WTC11 (cell line): Measurements from ENCODE around the gene TLR10. TPM values are rescaled to one million over a fixed set of nuclear protein-coding genes. Genes with fewer than 3 reads are reported as not detected.
"Not testable (repeated sequence)": the region's sequence is repeated elsewhere in the genome, so short reads cannot be mapped to it uniquely, and the experiment has no call there.

ENCODE experiments used
- ATAC-seq: fragments of 200-7000 bp; cut with Tn5 transposase; 2 replicates; pipeline ENCODE4 v1.10.0; 2021; ENCODE audit warnings: mild to moderate bottlenecking, moderate library complexity
- CTCF ChIA-PET: fragments of 300-600 bp; sonication (Branson Sonifier 250); formaldehyde crosslinking; loops from one replicate; lab custom pipeline; 2021; ENCODE audit warnings: antibody characterized with exemption; lab: Charles Lee
- POLR2A ChIA-PET: fragments of 350-600 bp; sonication (Branson Sonifier 250); formaldehyde crosslinking; loops from one replicate; lab custom pipeline; 2021; ENCODE audit warnings: antibody characterized with exemption; lab: Charles Lee
- DNase-seq: peaks from one replicate; pipeline ENCODE4 v3.0.0; 2021; ENCODE audit warnings: low spot score
- H3K27ac Mint-ChIP-seq: 2 replicates; pipeline ENCODE4 v1.8.0; 2021; ENCODE audit warnings: mixed read lengths
- H3K27me3 Mint-ChIP-seq: 2 replicates; pipeline ENCODE4 v1.8.0; 2021; ENCODE audit warnings: low read depth, mild to moderate bottlenecking, moderate library complexity, mixed read lengths
- H3K36me3 Mint-ChIP-seq: 2 replicates; pipeline ENCODE4 v1.8.0; 2021; ENCODE audit warnings: mixed read lengths
- H3K4me1 Mint-ChIP-seq: 2 replicates; pipeline ENCODE4 v1.8.0; 2022; ENCODE audit warnings: mixed read lengths
- H3K4me3 Mint-ChIP-seq: 2 replicates; pipeline ENCODE4 v1.8.0; 2021; ENCODE audit warnings: mild to moderate bottlenecking, moderate library complexity, mixed read lengths
- H3K9me3 Mint-ChIP-seq: 2 replicates; pipeline ENCODE4 v1.8.0; 2021; ENCODE audit warnings: mixed read lengths
- E2F4 ChIP-seq: sonication (generic); formaldehyde crosslinking; IDR thresholded peaks from 2 replicates; pipeline ENCODE4 v1.8.1; 2022; ENCODE audit warnings: low read depth, mild to moderate bottlenecking, moderate library complexity, missing genetic modification reagents, borderline replicate concordance
- ERG ChIP-seq: fragments of 250-450 bp; sonication (Bioruptor Pico); IDR thresholded peaks from 2 replicates; pipeline ENCODE4 v1.8.0; 2021; ENCODE audit warnings: mild to moderate bottlenecking
- GRHL2 ChIP-seq: fragments of 250-450 bp; sonication (Bioruptor Pico); IDR thresholded peaks from 2 replicates; pipeline ENCODE4 v1.8.0; 2022; ENCODE audit warnings: mild to moderate bottlenecking, moderate library complexity; ENCODE audit not compliant: insufficient replicate concordance, severe bottlenecking
- NR1H2 ChIP-seq: sonication (generic); formaldehyde crosslinking; IDR thresholded peaks from 2 replicates; pipeline ENCODE4 v1.9.0; 2021; ENCODE audit warnings: mild to moderate bottlenecking, moderate library complexity, missing genetic modification reagents
- OVOL2 ChIP-seq: fragments of 250-450 bp; sonication (Bioruptor Pico); IDR thresholded peaks from 2 replicates; pipeline ENCODE4 v1.9.0; 2021; ENCODE audit warnings: mild to moderate bottlenecking, borderline replicate concordance
- TP53 ChIP-seq: sonication (generic); formaldehyde crosslinking; IDR thresholded peaks from 2 replicates; pipeline ENCODE4 v1.8.1; 2023; ENCODE audit warnings: mild to moderate bottlenecking, missing genetic modification reagents
- USF2 ChIP-seq: sonication (generic); formaldehyde crosslinking; IDR thresholded peaks from 2 replicates; pipeline ENCODE4 v1.8.1; 2023; ENCODE audit warnings: mild to moderate bottlenecking, missing genetic modification reagents, moderate library complexity
- ZBTB43 ChIP-seq: sonication (generic); formaldehyde crosslinking; IDR thresholded peaks from 2 replicates; pipeline ENCODE4 v1.8.1; 2023; ENCODE audit warnings: mild to moderate bottlenecking, missing genetic modification reagents
- total RNA-seq: library from RNA; stranded (reverse); gene quantifications from 3 replicates; pipeline ENCODE4 v1.2.3, GENCODE V29; 2021
- TF ChIP-seq, protein P1 (sequence below): fragments of 250-450 bp; sonication (Bioruptor Pico); IDR thresholded peaks from 2 replicates; pipeline ENCODE4 v1.9.0; 2021; ENCODE audit warnings: mild to moderate bottlenecking, borderline replicate concordance

Gene TLR10
- total RNA-seq, 1 experiment from 2014 or later, result not detected

- no peak for TF ChIP-seq E2F4 (CRISPR knock-in tag)
- TF ChIP-seq, all 79 proteins: peak for 0
Observed at GRCh38 chr4:38814386-38814785, 31.6 kb upstream of the TLR10 start (continued).

- H3K27me3 Mint-ChIP-seq, result no peaks in the 10 kb centered on the region
- no peak for DNase-seq
- TF ChIP-seq NR1H2 (CRISPR knock-in tag) (no peak), ERG (CRISPR knock-in tag) (no peak), GRHL2 (CRISPR knock-in tag) (no peak), USF2 (CRISPR knock-in tag) (no peak), TP53 (no peak), ZBTB43 (CRISPR knock-in tag) (no peak), OVOL2 (CRISPR knock-in tag) (no peak)
- TF ChIP-seq, protein P1, sequence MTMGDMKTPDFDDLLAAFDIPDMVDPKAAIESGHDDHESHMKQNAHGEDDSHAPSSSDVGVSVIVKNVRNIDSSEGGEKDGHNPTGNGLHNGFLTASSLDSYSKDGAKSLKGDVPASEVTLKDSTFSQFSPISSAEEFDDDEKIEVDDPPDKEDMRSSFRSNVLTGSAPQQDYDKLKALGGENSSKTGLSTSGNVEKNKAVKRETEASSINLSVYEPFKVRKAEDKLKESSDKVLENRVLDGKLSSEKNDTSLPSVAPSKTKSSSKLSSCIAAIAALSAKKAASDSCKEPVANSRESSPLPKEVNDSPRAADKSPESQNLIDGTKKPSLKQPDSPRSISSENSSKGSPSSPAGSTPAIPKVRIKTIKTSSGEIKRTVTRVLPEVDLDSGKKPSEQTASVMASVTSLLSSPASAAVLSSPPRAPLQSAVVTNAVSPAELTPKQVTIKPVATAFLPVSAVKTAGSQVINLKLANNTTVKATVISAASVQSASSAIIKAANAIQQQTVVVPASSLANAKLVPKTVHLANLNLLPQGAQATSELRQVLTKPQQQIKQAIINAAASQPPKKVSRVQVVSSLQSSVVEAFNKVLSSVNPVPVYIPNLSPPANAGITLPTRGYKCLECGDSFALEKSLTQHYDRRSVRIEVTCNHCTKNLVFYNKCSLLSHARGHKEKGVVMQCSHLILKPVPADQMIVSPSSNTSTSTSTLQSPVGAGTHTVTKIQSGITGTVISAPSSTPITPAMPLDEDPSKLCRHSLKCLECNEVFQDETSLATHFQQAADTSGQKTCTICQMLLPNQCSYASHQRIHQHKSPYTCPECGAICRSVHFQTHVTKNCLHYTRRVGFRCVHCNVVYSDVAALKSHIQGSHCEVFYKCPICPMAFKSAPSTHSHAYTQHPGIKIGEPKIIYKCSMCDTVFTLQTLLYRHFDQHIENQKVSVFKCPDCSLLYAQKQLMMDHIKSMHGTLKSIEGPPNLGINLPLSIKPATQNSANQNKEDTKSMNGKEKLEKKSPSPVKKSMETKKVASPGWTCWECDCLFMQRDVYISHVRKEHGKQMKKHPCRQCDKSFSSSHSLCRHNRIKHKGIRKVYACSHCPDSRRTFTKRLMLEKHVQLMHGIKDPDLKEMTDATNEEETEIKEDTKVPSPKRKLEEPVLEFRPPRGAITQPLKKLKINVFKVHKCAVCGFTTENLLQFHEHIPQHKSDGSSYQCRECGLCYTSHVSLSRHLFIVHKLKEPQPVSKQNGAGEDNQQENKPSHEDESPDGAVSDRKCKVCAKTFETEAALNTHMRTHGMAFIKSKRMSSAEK (CRISPR knock-in tag), result no peak
- ATAC-seq, result no peak
- CTCF ChIA-PET, result no interaction called here
- no peaks in the 10 kb centered on the region; the same call in 1 of the 2 replicates for H3K36me3 Mint-ChIP-seq
- H3K27ac Mint-ChIP-seq, result no peak overlapping the region
- POLR2A ChIA-PET, result no interaction called here
- H3K9me3 Mint-ChIP-seq, result peaks cover 21% of the 10 kb centered on the region
- H3K4me3 Mint-ChIP-seq, result no peak overlapping the region
- no peaks in the 10 kb centered on the region for H3K4me1 Mint-ChIP-seq
Observed at GRCh38 chr4:38811297-38811696, 28.5 kb upstream of the TLR10 start.

GRCh38 chr4:38807462-38807861 lies 24.7 kb upstream of the TLR10 start:
- H3K4me3 Mint-ChIP-seq, POLR2A ChIA-PET, H3K27ac Mint-ChIP-seq, H3K4me1 Mint-ChIP-seq, DNase-seq, CTCF ChIA-PET, H3K27me3 Mint-ChIP-seq, ATAC-seq: not testable (repeated sequence)
- peaks cover 11% of the 10 kb centered on the region for H3K36me3 Mint-ChIP-seq
- peaks cover 20% of the 10 kb centered on the region for H3K9me3 Mint-ChIP-seq

DNA sequence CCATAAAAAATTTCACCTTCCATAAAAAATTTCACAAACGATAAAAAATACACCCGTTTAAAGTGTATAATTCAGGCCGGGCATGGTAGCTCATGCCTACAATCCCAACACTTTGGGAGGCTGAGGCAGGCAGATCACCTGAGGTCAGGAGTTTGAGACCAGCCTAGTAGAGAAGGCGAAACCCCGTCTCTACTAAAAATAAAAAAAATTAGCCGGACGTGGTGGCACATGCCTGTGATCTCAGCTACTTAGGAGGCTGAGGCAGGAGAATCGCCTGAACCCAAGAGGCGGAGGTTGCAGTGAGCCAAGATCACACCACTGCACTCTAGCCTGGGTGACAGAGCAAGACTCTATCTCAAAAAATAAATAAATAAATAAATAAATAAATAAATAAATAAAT lies 23.5 kb upstream of the TLR10 start:
- POLR2A ChIA-PET, ATAC-seq, CTCF ChIA-PET: not testable (repeated sequence)

More for the DNA sequence above, 23.5 kb upstream of the TLR10 start:
- peaks cover 16% of the 10 kb centered on the region for H3K36me3 Mint-ChIP-seq
- H3K4me1 Mint-ChIP-seq, H3K27me3 Mint-ChIP-seq, H3K4me3 Mint-ChIP-seq, DNase-seq, H3K27ac Mint-ChIP-seq: not testable (repeated sequence)
- H3K9me3 Mint-ChIP-seq, result peaks cover 26% of the 10 kb centered on the region
